ENCODE data around the gene TUBA3D.
"Not testable (repeated sequence)": the region's sequence is repeated elsewhere in the genome, so short reads cannot be mapped to it uniquely, and the experiment has no call there.

TUBA3D gene

GRCh38 chr2:131445896-131446295, 30.0 kb upstream of the TUBA3D start:
- no peaks in the 10 kb centered on the region for H3K9me3 ChIP-seq (ENCODE audit: severe bottlenecking)

DNA sequence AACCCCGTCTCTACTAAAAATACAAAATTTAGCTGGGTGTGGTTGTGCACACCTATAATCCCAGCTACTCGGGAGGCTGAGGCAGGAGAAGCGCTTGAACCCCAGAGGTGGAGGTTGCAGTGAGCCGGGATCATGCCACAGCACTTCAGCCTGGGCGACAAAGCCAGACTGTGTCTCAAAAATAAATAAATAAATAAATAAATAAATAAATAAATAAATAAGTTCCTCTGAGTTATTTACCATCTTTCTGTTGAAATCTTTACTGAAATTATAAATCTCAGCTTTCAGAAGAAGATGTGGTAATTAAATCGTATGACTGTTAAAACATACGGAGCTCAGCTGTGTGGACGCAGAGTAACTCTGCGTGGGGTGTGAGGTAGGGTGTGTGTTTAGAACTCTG, 27.9 kb upstream of the TUBA3D start:
- H3K27me3 ChIP-seq (ENCODE audit: insufficient read depth, poor library complexity, severe bottlenecking); DNase-seq (ENCODE audit: low spot score); H3K4me1 ChIP-seq (ENCODE audit: insufficient read depth, poor library complexity, severe bottlenecking); ATAC-seq (ENCODE audit: low read depth); H3K4me3 ChIP-seq (ENCODE audit: severe bottlenecking); H3K9me3 ChIP-seq (ENCODE audit: severe bottlenecking); H3K27ac ChIP-seq (ENCODE audit: poor library complexity, severe bottlenecking); H3K36me3 ChIP-seq (ENCODE audit: low read depth): not testable (repeated sequence)

More at GRCh38 chr2:131445896-131446295, 30.0 kb upstream of the TUBA3D start:
- Histone ChIP-seq H3K4me1 (ENCODE audit: insufficient read depth, poor library complexity, severe bottlenecking) (no peaks in the 10 kb centered on the region), H3K27me3 (ENCODE audit: insufficient read depth, poor library complexity, severe bottlenecking) (no peaks in the 10 kb centered on the region), H3K36me3 (ENCODE audit: low read depth) (no peaks in the 10 kb centered on the region), H3K4me3 (ENCODE audit: severe bottlenecking) (no peak overlapping the region), H3K27ac (ENCODE audit: poor library complexity, severe bottlenecking) (no peak overlapping the region)
- TF ChIP-seq, protein P1, sequence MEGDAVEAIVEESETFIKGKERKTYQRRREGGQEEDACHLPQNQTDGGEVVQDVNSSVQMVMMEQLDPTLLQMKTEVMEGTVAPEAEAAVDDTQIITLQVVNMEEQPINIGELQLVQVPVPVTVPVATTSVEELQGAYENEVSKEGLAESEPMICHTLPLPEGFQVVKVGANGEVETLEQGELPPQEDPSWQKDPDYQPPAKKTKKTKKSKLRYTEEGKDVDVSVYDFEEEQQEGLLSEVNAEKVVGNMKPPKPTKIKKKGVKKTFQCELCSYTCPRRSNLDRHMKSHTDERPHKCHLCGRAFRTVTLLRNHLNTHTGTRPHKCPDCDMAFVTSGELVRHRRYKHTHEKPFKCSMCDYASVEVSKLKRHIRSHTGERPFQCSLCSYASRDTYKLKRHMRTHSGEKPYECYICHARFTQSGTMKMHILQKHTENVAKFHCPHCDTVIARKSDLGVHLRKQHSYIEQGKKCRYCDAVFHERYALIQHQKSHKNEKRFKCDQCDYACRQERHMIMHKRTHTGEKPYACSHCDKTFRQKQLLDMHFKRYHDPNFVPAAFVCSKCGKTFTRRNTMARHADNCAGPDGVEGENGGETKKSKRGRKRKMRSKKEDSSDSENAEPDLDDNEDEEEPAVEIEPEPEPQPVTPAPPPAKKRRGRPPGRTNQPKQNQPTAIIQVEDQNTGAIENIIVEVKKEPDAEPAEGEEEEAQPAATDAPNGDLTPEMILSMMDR (IDR thresholded peaks at IDR 0.05; ENCODE audit: poor library complexity, severe bottlenecking) = no peak
- DNase-seq (ENCODE audit: low spot score) (no peak), ATAC-seq (ENCODE audit: low read depth) (no peak)

DNA sequence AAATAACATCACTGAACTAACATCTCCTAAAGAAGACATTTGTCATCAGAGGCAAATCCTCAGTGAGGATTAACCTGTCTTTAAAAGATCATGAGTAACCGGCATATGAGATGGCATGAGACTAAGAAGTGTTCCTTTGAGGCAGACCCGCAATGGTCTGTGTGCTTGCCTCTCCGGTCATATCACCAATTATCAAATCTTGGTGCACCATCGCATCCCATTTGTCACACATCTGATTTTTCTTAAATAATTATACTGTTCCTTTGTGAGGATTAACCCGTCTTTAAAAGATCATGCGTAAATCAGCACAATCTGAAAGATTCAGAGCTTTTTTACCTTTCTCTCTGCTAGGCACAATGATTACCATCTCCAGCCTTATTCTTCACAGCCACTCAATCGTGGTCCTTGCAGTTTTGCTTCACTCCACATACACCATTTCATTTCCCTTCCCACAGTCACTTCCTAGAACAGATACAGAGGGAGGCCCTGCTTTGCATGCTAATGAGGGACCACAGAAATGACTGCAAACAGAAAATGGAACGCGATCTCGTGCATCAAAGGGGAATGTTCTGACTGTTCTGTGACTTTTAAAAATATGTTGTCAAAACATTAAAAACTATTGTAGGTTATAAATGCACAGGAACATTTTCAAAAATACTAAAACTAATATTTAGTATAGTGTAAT, 24.5 kb upstream of the TUBA3D start:
- H3K4me3 ChIP-seq (ENCODE audit: severe bottlenecking); H3K27ac ChIP-seq (ENCODE audit: poor library complexity, severe bottlenecking); H3K9me3 ChIP-seq (ENCODE audit: severe bottlenecking); H3K4me1 ChIP-seq (ENCODE audit: insufficient read depth, poor library complexity, severe bottlenecking); ATAC-seq (ENCODE audit: low read depth); DNase-seq (ENCODE audit: low spot score); H3K27me3 ChIP-seq (ENCODE audit: insufficient read depth, poor library complexity, severe bottlenecking); H3K36me3 ChIP-seq (ENCODE audit: low read depth): not testable (repeated sequence)

GRCh38 chr2:131454914-131455313, 21.0 kb upstream of the TUBA3D start:
- not testable (repeated sequence) for H3K4me1 ChIP-seq (ENCODE audit: insufficient read depth, poor library complexity, severe bottlenecking); ATAC-seq (ENCODE audit: low read depth); DNase-seq (ENCODE audit: low spot score); H3K36me3 ChIP-seq (ENCODE audit: low read depth); H3K4me3 ChIP-seq (ENCODE audit: severe bottlenecking); H3K27ac ChIP-seq (ENCODE audit: poor library complexity, severe bottlenecking); H3K27me3 ChIP-seq (ENCODE audit: insufficient read depth, poor library complexity, severe bottlenecking); H3K9me3 ChIP-seq (ENCODE audit: severe bottlenecking)

GRCh38 chr2:131467722-131468121, 8.2 kb upstream of the TUBA3D start:
- ATAC-seq (ENCODE audit: low read depth); H3K36me3 ChIP-seq (ENCODE audit: low read depth); H3K9me3 ChIP-seq (ENCODE audit: severe bottlenecking); H3K27me3 ChIP-seq (ENCODE audit: insufficient read depth, poor library complexity, severe bottlenecking); H3K27ac ChIP-seq (ENCODE audit: poor library complexity, severe bottlenecking); H3K4me1 ChIP-seq (ENCODE audit: insufficient read depth, poor library complexity, severe bottlenecking); H3K4me3 ChIP-seq (ENCODE audit: severe bottlenecking); DNase-seq (ENCODE audit: low spot score): not testable (repeated sequence)

GRCh38 chr2:131470944-131471343, 5.0 kb upstream of the TUBA3D start:
- ATAC-seq (ENCODE audit: low read depth); H3K4me1 ChIP-seq (ENCODE audit: insufficient read depth, poor library complexity, severe bottlenecking); H3K4me3 ChIP-seq (ENCODE audit: severe bottlenecking); H3K27ac ChIP-seq (ENCODE audit: poor library complexity, severe bottlenecking); DNase-seq (ENCODE audit: low spot score); H3K36me3 ChIP-seq (ENCODE audit: low read depth); H3K9me3 ChIP-seq (ENCODE audit: severe bottlenecking); H3K27me3 ChIP-seq (ENCODE audit: insufficient read depth, poor library complexity, severe bottlenecking): not testable (repeated sequence)

GRCh38 chr2:131471624-131472023, 4.3 kb upstream of the TUBA3D start:
- not testable (repeated sequence) for H3K9me3 ChIP-seq (ENCODE audit: severe bottlenecking); H3K27me3 ChIP-seq (ENCODE audit: insufficient read depth, poor library complexity, severe bottlenecking); H3K27ac ChIP-seq (ENCODE audit: poor library complexity, severe bottlenecking); H3K36me3 ChIP-seq (ENCODE audit: low read depth); H3K4me3 ChIP-seq (ENCODE audit: severe bottlenecking); DNase-seq (ENCODE audit: low spot score); ATAC-seq (ENCODE audit: low read depth); H3K4me1 ChIP-seq (ENCODE audit: insufficient read depth, poor library complexity, severe bottlenecking)

DNA sequence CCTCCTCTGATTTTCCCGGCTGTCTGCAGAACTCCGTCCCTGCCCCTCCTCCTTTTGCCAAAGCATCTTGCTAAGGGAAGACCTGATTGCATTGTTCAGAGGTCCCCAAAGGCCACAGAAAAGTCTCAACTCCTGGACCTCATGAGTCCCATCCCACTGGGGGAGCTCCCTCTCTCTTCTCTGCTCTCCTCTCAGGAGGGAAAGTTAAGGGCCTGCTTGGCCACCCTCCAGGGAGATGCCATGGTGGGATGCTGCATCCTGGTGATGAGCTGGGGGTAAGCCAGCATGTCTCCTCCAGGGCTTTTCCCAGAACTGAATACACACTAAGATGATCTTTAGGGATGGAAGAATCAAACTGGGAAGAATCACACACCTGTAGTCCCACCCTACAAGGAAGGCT, 2.7 kb upstream of the TUBA3D start:
- H3K27me3 ChIP-seq (ENCODE audit: insufficient read depth, poor library complexity, severe bottlenecking); H3K4me3 ChIP-seq (ENCODE audit: severe bottlenecking); H3K36me3 ChIP-seq (ENCODE audit: low read depth); DNase-seq (ENCODE audit: low spot score); H3K27ac ChIP-seq (ENCODE audit: poor library complexity, severe bottlenecking); H3K4me1 ChIP-seq (ENCODE audit: insufficient read depth, poor library complexity, severe bottlenecking); ATAC-seq (ENCODE audit: low read depth); H3K9me3 ChIP-seq (ENCODE audit: severe bottlenecking): not testable (repeated sequence)

- H3K9me3 ChIP-seq (ENCODE audit: severe bottlenecking); DNase-seq (ENCODE audit: low spot score); H3K4me3 ChIP-seq (ENCODE audit: severe bottlenecking); H3K27me3 ChIP-seq (ENCODE audit: insufficient read depth, poor library complexity, severe bottlenecking); H3K27ac ChIP-seq (ENCODE audit: poor library complexity, severe bottlenecking); H3K4me1 ChIP-seq (ENCODE audit: insufficient read depth, poor library complexity, severe bottlenecking); ATAC-seq (ENCODE audit: low read depth); H3K36me3 ChIP-seq (ENCODE audit: low read depth): not testable (repeated sequence)
Measured at GRCh38 chr2:131476363-131476762, 444 bp downstream of the TUBA3D start.

DNA sequence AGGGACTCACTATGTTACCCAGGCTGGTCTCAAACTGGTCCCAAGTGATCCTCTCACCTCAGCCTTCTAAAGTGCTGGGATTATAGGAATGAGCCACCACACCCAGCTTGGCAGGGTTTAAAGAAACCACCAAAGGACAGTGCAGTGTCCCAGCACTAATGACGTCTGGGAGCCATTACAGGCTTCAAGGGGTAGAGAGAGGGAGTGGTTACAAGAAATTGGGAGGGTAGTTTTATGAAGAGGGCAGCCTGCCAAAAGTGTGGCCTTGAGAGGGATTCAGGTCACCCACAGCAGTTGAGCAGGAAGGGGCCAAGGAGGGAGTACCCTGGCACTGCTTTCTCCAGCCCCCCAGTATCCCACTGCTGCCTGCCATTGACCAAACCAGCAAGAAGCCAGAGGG, 1.3 kb downstream of the TUBA3D start:
- not testable (repeated sequence) for H3K36me3 ChIP-seq (ENCODE audit: low read depth); ATAC-seq (ENCODE audit: low read depth); H3K9me3 ChIP-seq (ENCODE audit: severe bottlenecking); H3K4me1 ChIP-seq (ENCODE audit: insufficient read depth, poor library complexity, severe bottlenecking); H3K27me3 ChIP-seq (ENCODE audit: insufficient read depth, poor library complexity, severe bottlenecking); DNase-seq (ENCODE audit: low spot score); H3K27ac ChIP-seq (ENCODE audit: poor library complexity, severe bottlenecking); H3K4me3 ChIP-seq (ENCODE audit: severe bottlenecking)

Measured in RWPE2 (cell line).